Tibial artery (tissue), 4 donors: ENCODE results near the gene SLC7A6.

Source experiments
- DNase-seq, 2 donors: peaks; one replicate each; pipeline ENCODE4 v3.0.0-alpha.2; 2019
- H3K27ac ChIP-seq, 2 donors: fragments of 200-600 bp; sonication (generic) in 1 of 2; 1 replicate in 1 of 2; 2 replicates in 1 of 2; pipeline ENCODE4 v1.5.1; 2018 to 2019; ENCODE audit warnings: mild to moderate bottlenecking in 1 of 2
- H3K27me3 ChIP-seq, 2 donors: fragments of 200-600 bp; sonication (generic) in 1 of 2; one replicate each; pipeline versions ENCODE4 v1.5.1 to v1.6.0; 2016 to 2019
- H3K36me3 ChIP-seq, 3 donors: fragments of 200-600 bp; sonication (generic) in 2 of 3; one replicate each; pipeline ENCODE4 v1.5.1; 2016 to 2019; ENCODE audit warnings: mild to moderate bottlenecking in 2 of 3
- H3K4me1 ChIP-seq, 4 donors: fragments of 200-600 bp; sonication (generic) in 2 of 4; 1 replicate in 3 of 4; 2 replicates in 1 of 4; pipeline ENCODE4 v1.5.1; 2016 to 2019
- H3K4me3 ChIP-seq, 2 donors: fragments of 200-600 bp; sonication (generic) in 1 of 2; 1 replicate in 1 of 2; 2 replicates in 1 of 2; pipeline ENCODE4 v1.5.1; 2018 to 2019; ENCODE audit warnings: mild to moderate bottlenecking in 2 of 2
- H3K9me3 ChIP-seq, 3 donors: fragments of 200-600 bp; sonication (generic) in 1 of 3; one replicate each; pipeline ENCODE4 v1.5.1; 2016 to 2019
- intact Hi-C: fragments of 100-400 bp; cut with DNase I; formaldehyde crosslinking; loops from one replicate; pipeline ENCODE4 v1.15.0; 2023; ENCODE audit warnings: low total_unique reads
- TF ChIP-seq, protein P1 (sequence below), 2 experiments: fragments of 200-600 bp in 1 of 2; fragments of 450-650 bp in 1 of 2; IDR thresholded peaks; one replicate each; pipeline ENCODE4 v1.5.1; 2017 to 2019; ENCODE audit warnings: antibody characterized with exemption in 2 of 2, mild to moderate bottlenecking in 1 of 2, moderate library complexity in 1 of 2

Gene SLC7A6

GRCh38 chr16:68232335-68232734 lies 32.0 kb upstream of the SLC7A6 start:
- no peak overlapping the region for H3K27ac ChIP-seq
- TF ChIP-seq, protein P1, sequence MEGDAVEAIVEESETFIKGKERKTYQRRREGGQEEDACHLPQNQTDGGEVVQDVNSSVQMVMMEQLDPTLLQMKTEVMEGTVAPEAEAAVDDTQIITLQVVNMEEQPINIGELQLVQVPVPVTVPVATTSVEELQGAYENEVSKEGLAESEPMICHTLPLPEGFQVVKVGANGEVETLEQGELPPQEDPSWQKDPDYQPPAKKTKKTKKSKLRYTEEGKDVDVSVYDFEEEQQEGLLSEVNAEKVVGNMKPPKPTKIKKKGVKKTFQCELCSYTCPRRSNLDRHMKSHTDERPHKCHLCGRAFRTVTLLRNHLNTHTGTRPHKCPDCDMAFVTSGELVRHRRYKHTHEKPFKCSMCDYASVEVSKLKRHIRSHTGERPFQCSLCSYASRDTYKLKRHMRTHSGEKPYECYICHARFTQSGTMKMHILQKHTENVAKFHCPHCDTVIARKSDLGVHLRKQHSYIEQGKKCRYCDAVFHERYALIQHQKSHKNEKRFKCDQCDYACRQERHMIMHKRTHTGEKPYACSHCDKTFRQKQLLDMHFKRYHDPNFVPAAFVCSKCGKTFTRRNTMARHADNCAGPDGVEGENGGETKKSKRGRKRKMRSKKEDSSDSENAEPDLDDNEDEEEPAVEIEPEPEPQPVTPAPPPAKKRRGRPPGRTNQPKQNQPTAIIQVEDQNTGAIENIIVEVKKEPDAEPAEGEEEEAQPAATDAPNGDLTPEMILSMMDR (IDR thresholded peaks at IDR 0.05) = no peak
- no peaks in the 10 kb centered on the region for H3K9me3 ChIP-seq
- intact Hi-C loops = loop anchor here (10.0 kb wide), 1 partner anchor 148 kb away; the partner anchor contains the start of gene NFATC3
- peaks cover 0 to 34% (median 17%) of the 10 kb centered on the region in 4 donors for H3K4me1 ChIP-seq
- no peak overlapping the region for H3K4me3 ChIP-seq
- peaks cover 0 to 38% (median 0%) of the 10 kb centered on the region in 3 donors for H3K36me3 ChIP-seq
- H3K27me3 ChIP-seq = no peaks in the 10 kb centered on the region
- peak in 1 of 2 donors; percentile 64 for DNase-seq

DNA sequence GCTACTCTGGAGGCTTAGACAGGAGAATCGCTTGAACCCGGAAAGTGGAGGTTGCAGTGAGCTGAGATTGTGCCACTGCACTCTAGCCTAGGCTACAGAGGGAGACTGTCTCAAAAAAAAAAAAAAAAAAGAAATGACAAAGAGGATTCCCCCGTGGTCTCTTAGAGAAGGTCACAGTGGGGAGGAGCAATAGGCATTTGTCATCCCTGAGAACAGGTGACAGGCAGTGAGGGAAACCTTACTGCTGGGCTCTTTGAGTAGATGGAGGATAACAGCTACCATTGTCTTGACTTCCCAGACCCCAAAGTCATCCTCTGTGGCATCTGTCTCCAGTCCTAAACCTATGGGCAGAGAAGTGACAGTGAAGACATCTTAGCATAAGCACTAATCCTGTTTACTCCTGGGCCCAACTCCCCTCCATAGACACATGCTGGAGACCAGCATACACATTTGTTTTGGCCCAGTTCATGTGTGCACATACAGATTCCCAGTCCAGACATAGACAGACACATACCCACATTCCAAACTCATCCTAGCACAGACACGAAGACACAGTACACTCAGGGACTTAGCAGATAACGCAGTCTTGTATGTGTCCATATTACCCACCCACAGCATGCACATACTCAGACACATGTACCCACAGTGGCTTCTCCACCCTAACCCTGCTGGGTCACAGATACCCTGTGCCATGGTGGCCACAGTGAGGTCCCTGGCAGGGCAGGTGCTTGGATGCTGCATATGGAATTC lies 31.1 kb upstream of the SLC7A6 start:
- intact Hi-C loops = loop anchor here (10.0 kb wide), 1 partner anchor 148 kb away; the partner anchor contains the start of gene NFATC3
- peaks cover 0 to 39% (median 22%) of the 10 kb centered on the region in 4 donors for H3K4me1 ChIP-seq

DNA sequence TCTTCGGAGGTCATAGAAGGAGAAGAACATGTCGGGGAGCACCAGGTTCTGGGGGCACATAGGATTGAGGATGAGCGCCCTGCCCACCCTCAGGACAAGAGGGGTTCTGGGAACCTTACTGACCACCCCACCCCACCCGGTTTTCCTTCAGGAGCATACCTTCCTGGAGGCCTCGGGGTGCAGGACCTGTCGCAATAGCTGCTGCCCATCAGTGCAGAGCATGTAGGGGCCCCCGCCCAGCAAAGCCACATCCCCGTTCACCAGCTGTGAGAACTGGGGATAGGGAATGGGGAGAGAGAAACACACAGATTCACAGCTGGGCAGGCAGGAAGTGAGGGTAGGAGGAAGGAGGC lies 30.5 kb upstream of the SLC7A6 start:
- intact Hi-C loops = loop anchor here (10.0 kb wide), 1 partner anchor 149 kb away; the partner anchor contains the start of gene NFATC3
- Histone ChIP-seq H3K36me3 (peaks cover 0 to 34% (median 0%) of the 10 kb centered on the region in 3 donors), H3K9me3 (no peaks in the 10 kb centered on the region), H3K27ac (no peak overlapping the region), H3K4me3 (no peak overlapping the region), H3K27me3 (no peaks in the 10 kb centered on the region), H3K4me1 (peaks cover 0 to 41% (median 23%) of the 10 kb centered on the region in 4 donors)
- TF ChIP-seq, protein P1 (IDR thresholded peaks at IDR 0.05) = no peak
- peak in 1 of 2 donors; percentile 62 for DNase-seq

More for the DNA sequence above, 31.1 kb upstream of the SLC7A6 start:
- no peak overlapping the region for H3K27ac ChIP-seq
- H3K4me3 ChIP-seq = no peak overlapping the region
- H3K36me3 ChIP-seq = peaks cover 0 to 34% (median 0%) of the 10 kb centered on the region in 3 donors
- no peaks in the 10 kb centered on the region for H3K9me3 ChIP-seq
- TF ChIP-seq, protein P1 (IDR thresholded peaks at IDR 0.05) = no peak
- DNase-seq = no peak
- H3K27me3 ChIP-seq = no peaks in the 10 kb centered on the region

DNA sequence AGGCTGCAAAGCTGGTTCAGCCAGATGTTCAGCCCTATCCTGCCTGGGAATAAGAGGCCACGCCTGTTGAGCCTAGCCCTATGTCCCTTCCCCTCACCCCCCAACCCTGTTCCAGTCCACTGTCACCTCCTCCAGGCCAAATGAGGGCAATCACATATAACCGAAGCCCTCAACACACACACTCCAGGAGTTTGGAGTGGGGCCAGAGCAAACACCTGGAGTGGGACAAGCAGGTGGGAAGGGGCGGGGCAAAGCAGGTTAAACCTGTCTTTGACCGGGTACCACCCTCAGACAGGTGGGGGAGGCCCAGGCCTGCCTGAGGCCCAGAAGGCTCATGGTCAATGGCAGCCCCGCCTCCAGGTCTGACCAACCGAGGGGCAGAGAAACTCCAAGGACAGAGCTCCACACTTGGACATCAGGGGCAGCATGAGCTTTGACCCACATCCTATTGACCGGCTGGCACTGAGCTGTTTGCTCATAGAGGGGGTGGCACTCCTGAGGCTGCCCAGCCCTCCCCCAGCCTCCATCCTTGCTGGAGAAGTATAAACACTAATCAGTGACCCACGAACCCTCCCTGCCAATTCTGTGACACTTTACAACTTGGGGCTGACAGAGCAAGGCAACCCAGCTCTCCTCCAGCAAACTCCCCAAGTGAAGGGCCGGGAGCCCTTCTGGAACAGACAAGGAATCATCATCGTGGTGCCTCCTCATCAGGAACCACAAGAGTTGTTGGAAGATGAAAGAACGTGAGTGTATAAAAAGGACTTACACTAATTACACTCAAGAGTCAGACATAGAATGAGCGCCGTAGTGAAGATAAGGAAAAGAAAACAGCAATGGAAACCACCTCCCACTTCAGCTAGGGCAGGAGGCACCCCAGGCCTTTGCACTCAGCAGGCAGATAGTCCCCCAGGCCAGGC lies 29.9 kb upstream of the SLC7A6 start:
- peak in 1 of 2 donors; percentile 75 for DNase-seq
- Histone ChIP-seq H3K4me3 (no peak overlapping the region), H3K36me3 (peaks cover 0 to 33% (median 0%) of the 10 kb centered on the region in 3 donors), H3K27me3 (no peaks in the 10 kb centered on the region), H3K4me1 (peaks cover 0 to 36% (median 21%) of the 10 kb centered on the region in 4 donors), H3K27ac (peak overlapping the region in 1 of 2 donors; percentile 84), H3K9me3 (no peaks in the 10 kb centered on the region)
- TF ChIP-seq, protein P1 (IDR thresholded peaks at IDR 0.05) = no peak
- intact Hi-C loops = loop anchor here (10.0 kb wide), 1 partner anchor 150 kb away; the partner anchor contains the start of gene NFATC3

GRCh38 chr16:68235108-68235886 lies 29.0 kb upstream of the SLC7A6 start:
- Histone ChIP-seq H3K4me1 (peaks cover 0 to 41% (median 23%) of the 10 kb centered on the region in 4 donors), H3K27ac (peak overlapping the region; percentile 51 to 84), H3K9me3 (no peaks in the 10 kb centered on the region), H3K27me3 (no peaks in the 10 kb centered on the region), H3K36me3 (peaks cover 0 to 24% (median 0%) of the 10 kb centered on the region in 3 donors), H3K4me3 (peak overlapping the region; percentile 60 to 88)
- TF ChIP-seq, protein P1 (IDR thresholded peaks at IDR 0.05) = no peak
- intact Hi-C loops = loop anchor here (10.0 kb wide), 1 partner anchor 150 kb away; the partner anchor contains the start of gene NFATC3
- DNase-seq = peak in 1 of 2 donors; percentile 72
